IPS-11a (cell line): ENCODE results near the gene TBXAS1.
"Not testable (repeated sequence)": the region's sequence is repeated elsewhere in the genome, so short reads cannot be mapped to it uniquely, and the experiment has no call there.

ENCODE experiments used
- H3K4me3 ChIP-seq: one replicate; pipeline ENCODE4 v1.5.1; 2013; ENCODE audit warnings: low read depth, low read length, control low read depth

Gene TBXAS1

DNA sequence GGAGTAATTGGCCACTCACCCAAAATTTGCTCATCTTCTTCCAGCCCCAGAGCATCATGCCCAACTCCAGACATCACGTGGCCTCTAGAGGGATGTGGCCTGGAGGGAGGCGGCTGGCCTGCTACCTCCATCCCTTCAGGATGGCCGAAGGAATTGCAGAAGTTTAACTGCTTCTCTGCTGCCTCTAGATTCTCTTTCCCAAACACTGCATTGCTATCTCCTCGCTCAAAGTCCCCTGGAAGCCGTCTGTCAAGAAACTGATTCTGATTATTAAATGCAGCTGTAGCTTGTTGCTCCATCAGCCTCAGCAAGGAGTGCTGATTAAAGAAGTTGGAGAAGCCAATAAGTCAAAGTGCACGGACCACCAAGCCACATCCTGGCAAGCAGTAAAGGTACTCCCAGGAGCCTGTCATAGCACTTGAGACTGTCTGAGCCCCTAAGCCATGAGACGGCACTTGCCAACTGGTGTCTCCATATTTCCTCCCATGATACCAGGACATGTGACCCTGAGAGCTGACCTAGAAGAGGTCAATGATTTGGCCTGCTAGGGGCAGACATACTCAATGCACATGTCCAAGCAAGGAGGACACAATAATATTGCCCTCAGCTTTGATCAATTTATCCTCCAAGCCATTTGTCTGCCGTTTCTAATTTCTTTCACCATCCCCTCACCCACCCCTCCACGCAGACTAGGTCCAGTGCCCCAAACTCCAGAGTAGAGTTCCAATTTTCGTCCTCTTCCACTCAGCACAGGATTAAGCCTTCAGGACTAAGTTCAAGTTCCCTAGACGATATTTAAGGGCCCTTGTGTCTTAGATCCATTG, 84.2 kb downstream of the TBXAS1 start:
- H3K4me3 ChIP-seq = no peak overlapping the region

- H3K4me3 ChIP-seq = no peak overlapping the region
Measured at GRCh38 chr7:139913845-139914135, 84.7 kb downstream of the TBXAS1 start.

DNA sequence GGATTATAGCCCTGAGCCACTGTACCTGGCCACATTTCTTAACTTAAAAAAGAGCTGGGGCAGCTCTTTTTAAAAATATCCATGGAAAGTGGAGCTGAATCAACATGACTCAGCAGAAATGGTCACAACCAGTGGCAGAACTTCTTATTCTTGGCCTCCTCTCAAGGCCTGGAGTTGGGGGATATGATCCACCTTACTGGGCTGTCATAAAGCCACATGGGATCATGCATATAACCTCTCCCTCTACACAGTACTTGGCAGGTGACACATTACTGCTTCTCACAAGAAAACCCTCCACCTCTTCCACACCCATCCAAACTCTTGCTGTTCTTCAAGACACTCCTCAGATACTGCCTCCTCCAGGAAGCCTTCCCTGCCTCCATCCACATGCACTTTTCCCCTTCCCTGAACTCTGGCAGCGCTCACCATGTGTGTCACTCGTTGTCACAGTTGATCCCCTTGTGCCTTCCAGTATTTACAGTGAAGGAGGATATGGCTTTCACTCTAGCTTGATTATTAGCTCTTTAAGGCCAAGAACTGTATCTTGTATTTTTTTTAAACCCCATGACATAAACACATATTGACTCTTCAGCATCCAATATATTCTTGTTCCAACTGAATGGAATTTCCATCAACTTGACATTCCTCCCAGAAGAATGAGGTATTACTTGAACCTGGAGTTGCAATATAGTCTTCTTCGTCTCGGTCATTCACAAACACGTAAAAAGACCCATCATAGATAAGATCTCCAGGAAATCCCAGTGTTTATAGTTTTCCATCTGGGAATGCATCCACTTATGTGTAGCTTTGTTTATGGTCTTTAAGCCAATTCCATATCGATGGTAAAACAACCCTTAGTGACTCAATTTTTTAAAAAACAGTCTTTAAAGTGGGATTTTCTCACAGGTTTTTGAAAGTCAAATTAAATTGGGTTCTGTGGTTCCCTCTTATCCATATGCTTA, 85.5 kb downstream of the TBXAS1 start:
- H3K4me3 ChIP-seq = no peak overlapping the region

DNA sequence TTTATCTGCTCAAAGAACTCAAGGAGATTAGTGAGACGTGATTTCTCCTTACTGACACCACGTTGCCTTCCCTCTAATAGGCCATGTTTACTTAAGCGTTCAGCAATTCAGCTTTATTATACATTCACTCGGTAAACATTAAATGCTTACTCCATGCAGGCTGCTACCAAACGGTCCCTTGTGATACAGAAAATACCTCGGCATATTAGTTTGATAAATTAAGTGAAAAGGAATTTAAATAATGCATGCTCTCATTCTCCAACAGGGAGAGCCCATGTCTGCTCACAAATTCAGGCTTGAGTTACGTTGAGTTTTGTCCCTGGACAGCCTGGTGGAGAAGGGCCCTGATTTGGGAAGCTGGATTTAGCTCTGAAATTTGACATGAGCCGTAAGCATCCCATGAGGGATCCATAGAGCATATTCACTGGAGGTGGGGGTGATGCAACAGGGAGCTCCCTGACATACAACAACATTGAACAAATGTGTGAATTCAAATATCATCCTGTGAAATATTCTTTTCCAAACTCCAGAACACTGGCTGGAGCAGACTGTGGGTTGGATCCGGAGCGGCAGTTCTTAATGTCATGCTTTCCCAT, 86.3 kb downstream of the TBXAS1 start:
- no peak overlapping the region for H3K4me3 ChIP-seq

GRCh38 chr7:139915864-139916716, 87.0 kb downstream of the TBXAS1 start:
- no peak overlapping the region for H3K4me3 ChIP-seq

DNA sequence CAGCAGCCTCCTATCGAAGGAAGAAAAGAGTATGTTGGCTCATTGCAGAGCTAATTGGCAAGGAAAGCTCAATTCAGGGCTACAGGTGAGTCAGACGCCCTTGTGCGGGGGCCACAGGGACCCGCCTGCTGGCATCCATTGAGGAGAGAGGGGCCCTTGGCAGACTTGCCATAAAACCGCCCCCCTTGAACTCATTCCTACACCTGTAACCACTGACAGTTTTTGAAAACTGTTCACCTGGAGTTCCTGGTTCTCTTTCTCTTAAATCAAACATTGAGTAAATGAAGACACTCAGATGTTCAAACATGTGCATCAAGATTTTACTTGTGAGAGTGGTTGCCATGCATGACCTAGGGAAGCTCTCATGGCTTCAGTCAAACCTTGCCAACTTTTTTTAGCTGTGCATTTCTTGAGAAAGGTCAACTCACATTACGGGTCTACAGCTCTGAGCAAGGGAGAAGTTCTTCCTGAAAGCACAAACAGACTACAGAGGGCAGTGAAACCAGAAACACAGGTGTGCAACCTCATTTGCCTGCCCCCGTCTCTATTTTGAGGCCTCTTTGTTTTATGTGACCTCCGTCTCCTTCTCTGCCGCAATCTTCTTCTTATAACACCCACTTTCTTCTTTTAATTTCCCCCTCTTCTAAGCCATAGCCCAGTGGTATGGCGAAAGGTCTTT, 87.8 kb downstream of the TBXAS1 start:
- no peak overlapping the region for H3K4me3 ChIP-seq

DNA sequence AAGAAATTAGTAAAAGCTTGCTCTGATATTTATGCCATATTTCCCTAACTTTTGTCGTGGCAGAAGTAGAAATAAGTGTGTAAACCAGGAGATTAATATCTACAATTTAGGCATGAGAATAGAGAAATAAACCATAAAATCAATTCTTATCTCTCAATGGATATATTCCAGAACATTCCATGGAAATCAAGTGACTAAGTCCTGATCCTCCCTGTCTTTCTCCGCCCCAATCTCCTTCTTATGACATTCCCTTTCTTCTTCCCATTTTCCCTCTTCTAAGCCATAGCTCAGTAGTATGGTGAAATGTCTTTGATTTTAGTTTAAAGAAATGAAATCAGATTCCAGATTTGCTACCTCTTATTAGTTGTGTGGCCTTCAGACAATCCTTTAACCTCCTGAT, 88.8 kb downstream of the TBXAS1 start:
- H3K4me3 ChIP-seq = no peak overlapping the region

- no peak overlapping the region for H3K4me3 ChIP-seq
Measured at GRCh38 chr7:139918480-139918879, 89.4 kb downstream of the TBXAS1 start.

DNA sequence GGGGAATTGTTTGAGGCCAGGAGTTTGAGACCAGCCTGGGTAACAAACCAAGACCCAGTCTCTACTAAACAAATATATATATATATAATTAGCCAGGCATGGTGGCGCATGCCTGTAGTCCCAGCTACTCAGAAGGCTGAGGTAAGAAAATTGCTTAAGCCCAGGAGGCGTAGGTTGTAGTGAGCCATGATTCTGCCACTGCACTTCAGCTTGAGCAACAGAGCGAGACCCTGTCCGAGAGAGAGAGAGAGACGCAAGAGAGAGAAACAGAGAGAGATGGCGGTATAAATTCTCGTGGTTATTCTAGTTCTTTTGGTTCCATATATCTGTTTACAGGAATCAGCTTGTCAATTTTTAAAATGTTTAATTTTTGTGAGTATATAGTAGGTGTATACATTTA, 94.0 kb downstream of the TBXAS1 start:
- no peak overlapping the region for H3K4me3 ChIP-seq

DNA sequence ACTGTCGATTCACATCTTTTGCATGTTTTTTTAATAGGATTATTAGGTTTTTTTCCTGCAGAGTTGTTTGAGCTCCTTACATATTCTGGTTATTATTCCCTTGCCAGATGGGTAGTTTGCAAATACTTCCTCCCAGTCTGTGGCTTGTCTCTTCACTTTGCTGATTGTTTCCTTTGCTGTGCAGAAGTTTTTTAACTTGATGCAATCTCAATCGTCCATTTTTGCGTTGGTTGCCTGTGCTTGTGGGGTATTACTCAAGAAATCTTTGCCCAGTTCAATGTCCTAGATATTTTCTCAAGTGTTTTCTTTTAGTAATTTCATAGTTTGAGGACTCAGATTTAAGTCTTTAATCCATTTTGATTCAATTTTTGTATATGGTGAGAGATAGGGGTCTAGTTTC, 95.4 kb downstream of the TBXAS1 start:
- H3K4me3 ChIP-seq = no peak overlapping the region

GRCh38 chr7:139929221-139929620, 100.2 kb downstream of the TBXAS1 start:
- H3K4me3 ChIP-seq = not testable (repeated sequence)

DNA sequence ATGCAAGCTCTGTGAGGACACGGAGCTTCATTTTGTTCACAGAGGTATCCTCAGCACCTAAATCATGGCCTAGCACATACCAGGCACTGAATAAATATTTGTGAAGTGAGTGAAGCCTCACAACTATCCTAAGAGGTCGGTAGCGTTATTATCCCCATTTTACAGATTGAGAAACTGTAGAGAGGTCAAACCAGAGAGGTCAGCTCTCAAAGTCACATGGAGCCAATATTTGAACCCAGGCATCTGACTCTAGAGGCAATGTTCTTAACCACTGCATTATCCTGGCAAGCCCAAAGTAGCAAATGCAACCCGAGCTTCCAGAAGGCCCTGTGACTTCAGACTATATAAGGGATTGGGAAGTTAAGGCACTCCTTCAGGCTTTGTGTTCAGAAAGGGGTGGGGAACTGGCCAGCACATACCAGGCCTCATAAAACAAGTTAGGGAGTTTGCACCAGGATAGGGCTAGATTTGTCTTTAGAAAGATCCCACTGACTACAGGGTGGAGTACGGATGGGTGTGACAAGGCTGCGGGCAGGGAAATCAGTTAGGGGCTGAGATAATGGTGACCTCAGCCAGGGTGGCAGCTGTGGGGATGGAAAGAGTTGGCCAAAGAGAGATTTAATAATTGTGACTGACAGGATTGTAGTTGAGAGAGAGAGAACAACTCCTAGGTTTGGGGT, 101.4 kb downstream of the TBXAS1 start:
- H3K4me3 ChIP-seq = no peak overlapping the region

GRCh38 chr7:139931190-139931934, 102.3 kb downstream of the TBXAS1 start:
- H3K4me3 ChIP-seq = no peak overlapping the region

DNA sequence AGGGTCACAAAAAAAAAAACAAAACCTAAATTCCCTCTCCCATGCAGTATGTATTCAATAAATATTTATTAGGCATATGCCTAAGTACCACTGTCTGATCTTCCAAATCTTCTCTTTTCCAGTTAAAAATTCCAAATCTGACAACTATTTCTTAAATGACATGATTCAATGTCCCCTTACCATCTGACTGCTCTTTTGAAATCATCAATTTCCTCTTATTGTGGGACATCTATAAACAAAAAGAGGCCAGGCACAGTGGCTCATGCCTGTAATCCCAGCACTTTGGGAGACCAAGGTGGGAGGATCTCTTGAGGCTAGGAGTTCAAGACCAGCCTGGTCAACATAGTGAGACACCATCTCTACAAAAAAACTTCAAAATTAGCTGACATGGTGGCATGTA, 103.5 kb downstream of the TBXAS1 start:
- H3K4me3 ChIP-seq = no peak overlapping the region

GRCh38 chr7:139936760-139937310, 107.8 kb downstream of the TBXAS1 start:
- no peak overlapping the region for H3K4me3 ChIP-seq

GRCh38 chr7:139937715-139938114, 108.7 kb downstream of the TBXAS1 start:
- H3K4me3 ChIP-seq = no peak overlapping the region

- no peak overlapping the region for H3K4me3 ChIP-seq
Measured at GRCh38 chr7:139940866-139941265, 111.8 kb downstream of the TBXAS1 start.

DNA sequence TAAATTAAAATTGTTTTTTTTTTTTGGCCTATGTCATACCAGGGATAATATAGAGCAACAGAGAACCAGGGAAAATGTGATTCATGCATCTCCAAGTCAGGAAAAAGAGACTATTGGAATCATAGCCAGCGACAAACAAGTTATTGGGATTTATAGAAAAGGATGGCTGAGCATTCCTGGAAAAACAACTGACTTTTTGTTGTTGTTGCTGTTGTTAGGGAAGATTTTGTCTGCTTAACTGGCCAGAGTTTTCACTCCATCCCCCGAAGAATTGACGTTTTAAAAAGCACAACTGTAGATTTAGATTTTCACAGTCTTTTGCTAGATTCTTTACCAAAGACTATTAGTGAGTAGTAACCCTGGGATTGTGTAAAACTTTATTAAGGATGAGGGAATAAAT, 112.4 kb downstream of the TBXAS1 start:
- H3K4me3 ChIP-seq = no peak overlapping the region

GRCh38 chr7:139941866-139942265, 112.8 kb downstream of the TBXAS1 start:
- H3K4me3 ChIP-seq = no peak overlapping the region
